ENCODE measurements around the gene TSHZ2. TPM values are rescaled to one million over a fixed set of nuclear protein-coding genes. Genes with fewer than 3 reads are reported as not detected.

The TSHZ2 gene
- total RNA-seq, 4 donors from 2014 or later, result 10.3 to 15.0 (median 12.9) TPM

- 85% methylated on average over 3 of the region's 3 CpGs for WGBS
- intact Hi-C loops (cut with DNase I), result no loop called here
- no peak for DNase-seq (ENCODE audit: extremely low spot score)
- Histone ChIP-seq H3K36me3 (no peaks in the 10 kb centered on the region), H3K4me1 (no peaks in the 10 kb centered on the region), H3K9me3 (no peaks in the 10 kb centered on the region), H3K4me3 (no peak overlapping the region), H3K27me3 (no peaks in the 10 kb centered on the region), H3K27ac (replicated peaks in 1 of 4) (no peak overlapping the region)
- TF ChIP-seq, protein P1, sequence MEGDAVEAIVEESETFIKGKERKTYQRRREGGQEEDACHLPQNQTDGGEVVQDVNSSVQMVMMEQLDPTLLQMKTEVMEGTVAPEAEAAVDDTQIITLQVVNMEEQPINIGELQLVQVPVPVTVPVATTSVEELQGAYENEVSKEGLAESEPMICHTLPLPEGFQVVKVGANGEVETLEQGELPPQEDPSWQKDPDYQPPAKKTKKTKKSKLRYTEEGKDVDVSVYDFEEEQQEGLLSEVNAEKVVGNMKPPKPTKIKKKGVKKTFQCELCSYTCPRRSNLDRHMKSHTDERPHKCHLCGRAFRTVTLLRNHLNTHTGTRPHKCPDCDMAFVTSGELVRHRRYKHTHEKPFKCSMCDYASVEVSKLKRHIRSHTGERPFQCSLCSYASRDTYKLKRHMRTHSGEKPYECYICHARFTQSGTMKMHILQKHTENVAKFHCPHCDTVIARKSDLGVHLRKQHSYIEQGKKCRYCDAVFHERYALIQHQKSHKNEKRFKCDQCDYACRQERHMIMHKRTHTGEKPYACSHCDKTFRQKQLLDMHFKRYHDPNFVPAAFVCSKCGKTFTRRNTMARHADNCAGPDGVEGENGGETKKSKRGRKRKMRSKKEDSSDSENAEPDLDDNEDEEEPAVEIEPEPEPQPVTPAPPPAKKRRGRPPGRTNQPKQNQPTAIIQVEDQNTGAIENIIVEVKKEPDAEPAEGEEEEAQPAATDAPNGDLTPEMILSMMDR (IDR thresholded peaks at IDR 0.05), result no peak
- TF ChIP-seq POLR2AphosphoS5 (IDR thresholded peaks at IDR 0.05) (no peak), EP300 (IDR thresholded peaks at IDR 0.05) (no peak), POLR2A (IDR thresholded peaks at IDR 0.05; ENCODE audit: low read depth) (no peak)
Observed at GRCh38 chr20:53222932-53223331, 250.8 kb downstream of the TSHZ2 start.

GRCh38 chr20:53223626-53224172 is 251.5 kb downstream of the TSHZ2 start:
- no peak for DNase-seq (ENCODE audit: extremely low spot score)
- WGBS, result 93% methylated on average over 5 of the region's 5 CpGs
- intact Hi-C loops (cut with DNase I), result no loop called here

GRCh38 chr20:53224851-53225250 is 252.7 kb downstream of the TSHZ2 start:
- Histone ChIP-seq H3K9me3 (no peaks in the 10 kb centered on the region), H3K27ac (replicated peaks in 1 of 4) (no peak overlapping the region), H3K27me3 (peaks cover 0 to 6% (median 0%) of the 10 kb centered on the region in 4 donors), H3K4me1 (no peaks in the 10 kb centered on the region), H3K4me3 (no peak overlapping the region), H3K36me3 (no peaks in the 10 kb centered on the region)
- 100% methylated on average over 1 of the region's 1 CpG for WGBS
- DNase-seq (ENCODE audit: extremely low spot score), result no peak
- TF ChIP-seq, protein P1 (IDR thresholded peaks at IDR 0.05), result no peak
- TF ChIP-seq POLR2A (IDR thresholded peaks at IDR 0.05; ENCODE audit: low read depth) (no peak), POLR2AphosphoS5 (IDR thresholded peaks at IDR 0.05) (no peak), EP300 (IDR thresholded peaks at IDR 0.05) (no peak)
- intact Hi-C loops (cut with DNase I), result no loop called here

More at GRCh38 chr20:53223626-53224172, 251.5 kb downstream of the TSHZ2 start:
- Histone ChIP-seq H3K27me3 (no peaks in the 10 kb centered on the region), H3K4me3 (no peak overlapping the region), H3K36me3 (no peaks in the 10 kb centered on the region), H3K9me3 (no peaks in the 10 kb centered on the region), H3K27ac (replicated peaks in 1 of 4) (no peak overlapping the region), H3K4me1 (no peaks in the 10 kb centered on the region)
- TF ChIP-seq POLR2A (IDR thresholded peaks at IDR 0.05; ENCODE audit: low read depth) (no peak), POLR2AphosphoS5 (IDR thresholded peaks at IDR 0.05) (no peak), EP300 (IDR thresholded peaks at IDR 0.05) (no peak)
- TF ChIP-seq, protein P1 (IDR thresholded peaks at IDR 0.05), result no peak

DNA sequence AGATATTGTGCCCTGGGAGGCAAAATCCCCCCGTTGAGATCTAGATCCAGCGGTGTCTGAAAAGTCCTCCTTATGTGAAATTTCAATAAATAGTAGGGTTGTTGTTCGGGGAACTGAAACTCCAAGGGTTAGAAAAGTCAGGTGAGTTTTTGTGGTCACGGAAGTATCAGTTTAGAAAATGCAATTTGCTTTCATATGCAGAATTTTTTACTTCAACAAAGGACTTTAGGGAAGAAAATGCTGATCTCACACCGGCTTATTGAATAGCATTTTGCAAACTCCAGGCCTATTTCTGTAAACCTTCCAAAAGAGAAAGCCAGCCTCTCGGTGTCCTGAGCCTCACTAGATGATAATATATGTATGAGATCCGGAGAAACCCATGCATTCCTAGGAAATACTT is 254.7 kb downstream of the TSHZ2 start:
- H3K4me1 ChIP-seq, result no peaks in the 10 kb centered on the region
- DNase-seq (ENCODE audit: extremely low spot score), result no peak
- no peak overlapping the region for H3K27ac ChIP-seq (replicated peaks in 1 of 4)
- intact Hi-C loops (cut with DNase I), result no loop called here
- TF ChIP-seq POLR2A (IDR thresholded peaks at IDR 0.05; ENCODE audit: low read depth), result no peak
- no peak for TF ChIP-seq EP300 (IDR thresholded peaks at IDR 0.05)
- no peak for TF ChIP-seq POLR2AphosphoS5 (IDR thresholded peaks at IDR 0.05)
- TF ChIP-seq, protein P1 (IDR thresholded peaks at IDR 0.05), result no peak
- 76% methylated on average over 7 of the region's 7 CpGs for WGBS
- H3K36me3 ChIP-seq, result no peaks in the 10 kb centered on the region
- no peaks in the 10 kb centered on the region for H3K9me3 ChIP-seq
- no peak overlapping the region for H3K4me3 ChIP-seq
- H3K27me3 ChIP-seq, result peaks cover 0 to 6% (median 0%) of the 10 kb centered on the region in 4 donors

- Histone ChIP-seq H3K27me3 (peaks cover 0 to 6% (median 0%) of the 10 kb centered on the region in 4 donors), H3K9me3 (no peaks in the 10 kb centered on the region), H3K4me3 (no peak overlapping the region), H3K36me3 (no peaks in the 10 kb centered on the region), H3K4me1 (no peaks in the 10 kb centered on the region), H3K27ac (replicated peaks in 1 of 4) (no peak overlapping the region)
- TF ChIP-seq, protein P1 (IDR thresholded peaks at IDR 0.05), result no peak
- TF ChIP-seq EP300 (IDR thresholded peaks at IDR 0.05), result no peak
- TF ChIP-seq POLR2AphosphoS5 (IDR thresholded peaks at IDR 0.05), result no peak
- no peak for TF ChIP-seq POLR2A (IDR thresholded peaks at IDR 0.05; ENCODE audit: low read depth)
- intact Hi-C loops (cut with DNase I), result no loop called here
- DNase-seq (ENCODE audit: extremely low spot score), result no peak
- 76% methylated on average over 3 of the region's 3 CpGs for WGBS
Observed at GRCh38 chr20:53227523-53227922, 255.4 kb downstream of the TSHZ2 start.

Data from esophagus muscularis mucosa (tissue), 4 donors.